Naive B cell (primary cell): Measurements from ENCODE around the gene AK1. TPM values are rescaled to one million over a fixed set of nuclear protein-coding genes. Genes with fewer than 3 reads are reported as not detected.
A peak's percentile ranks its signal among the peaks of the same experiment; 100 is the strongest.

Experiments
- ATAC-seq, 2 donors: fragments of 150-1000 bp; cut with Tn5 transposase; 2 replicates each; pipeline ENCODE4 v1.10.0; 2021; ENCODE audit warnings: low read depth in 2 of 2, mild to moderate bottlenecking in 2 of 2, moderate library complexity in 2 of 2
- DNase-seq: peaks from one replicate; pipeline ENCODE4 v3.0.0; 2022
- H3K27ac Mint-ChIP-seq, 6 donors: one replicate each; pipeline ENCODE4 v1.8.0; 2020 to 2022; ENCODE audit warnings: mild to moderate bottlenecking in 6 of 6, mixed read lengths in 6 of 6, moderate library complexity in 5 of 6, inconsistent platforms in 2 of 6
- H3K27me3 Mint-ChIP-seq, 3 donors: one replicate each; pipeline ENCODE4 v1.8.0; 2021 to 2022; ENCODE audit warnings: mixed read lengths in 3 of 3, mild to moderate bottlenecking in 1 of 3
- H3K36me3 Mint-ChIP-seq, 2 donors: one replicate each; pipeline ENCODE4 v1.8.0; 2020 to 2022; ENCODE audit warnings: mixed read lengths in 2 of 2, inconsistent platforms in 1 of 2, mild to moderate bottlenecking in 1 of 2
- H3K4me1 Mint-ChIP-seq, 3 donors: one replicate each; pipeline ENCODE4 v1.8.0; 2020 to 2022; ENCODE audit warnings: mixed read lengths in 3 of 3, inconsistent platforms in 1 of 3, mild to moderate bottlenecking in 1 of 3, moderate library complexity in 1 of 3
- H3K4me3 Mint-ChIP-seq, 8 donors: one replicate each; pipeline ENCODE4 v1.8.0; 2020 to 2022; ENCODE audit warnings: mild to moderate bottlenecking in 8 of 8, mixed read lengths in 8 of 8, moderate library complexity in 8 of 8, inconsistent platforms in 2 of 8
- H3K9me3 Mint-ChIP-seq, 7 donors: one replicate each; pipeline ENCODE4 v1.8.0; 2020 to 2022; ENCODE audit warnings: mixed read lengths in 7 of 7, mild to moderate bottlenecking in 5 of 7, inconsistent platforms in 2 of 7, moderate library complexity in 1 of 7
- polyA plus RNA-seq, 6 donors: library from polyadenylated mRNA; unstranded; fragments of 300-500 nt; fragmentation: Illumina TruSeq; gene quantifications; one replicate each; pipeline ENCODE4 v1.2.3, GENCODE V29; 2021; ENCODE audit warnings: low read depth in 6 of 6

Gene AK1
- polyA plus RNA-seq, 6 donors from 2014 or later = not detected

DNA sequence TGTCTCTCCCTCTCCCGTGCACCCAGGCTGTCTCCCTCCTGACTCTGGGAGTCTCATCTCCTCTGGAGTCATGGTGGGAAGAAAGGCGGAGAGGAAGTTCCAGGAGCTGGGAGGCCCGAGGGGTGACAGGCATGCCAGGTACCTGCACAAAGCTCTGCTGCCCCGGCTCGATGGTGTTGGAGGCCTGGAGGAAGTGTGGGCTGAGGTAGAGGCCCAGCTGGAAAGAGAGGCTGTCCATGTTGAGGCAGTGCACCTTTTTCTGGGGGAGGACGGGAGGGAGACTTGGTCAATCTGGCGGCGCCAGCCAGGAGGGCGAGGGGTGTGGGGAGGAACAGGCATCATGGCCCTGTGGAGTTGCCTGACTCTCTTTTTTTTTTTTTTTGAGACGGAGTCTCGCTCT, 58.9 kb downstream of the AK1 start:
- Mint-ChIP-seq H3K27ac (peak overlapping the region in 2 of 6 donors; percentile 13 to 59), H3K4me3 (no peak overlapping the region), H3K27me3 (no peaks in the 10 kb centered on the region), H3K4me1 (peaks cover 0 to 5% (median 4%) of the 10 kb centered on the region in 3 donors), H3K9me3 (no peaks in the 10 kb centered on the region), H3K36me3 (peaks cover 7 to 17% of the 10 kb centered on the region in 2 donors)
- DNase-seq (no peak), ATAC-seq (no peak)

DNA sequence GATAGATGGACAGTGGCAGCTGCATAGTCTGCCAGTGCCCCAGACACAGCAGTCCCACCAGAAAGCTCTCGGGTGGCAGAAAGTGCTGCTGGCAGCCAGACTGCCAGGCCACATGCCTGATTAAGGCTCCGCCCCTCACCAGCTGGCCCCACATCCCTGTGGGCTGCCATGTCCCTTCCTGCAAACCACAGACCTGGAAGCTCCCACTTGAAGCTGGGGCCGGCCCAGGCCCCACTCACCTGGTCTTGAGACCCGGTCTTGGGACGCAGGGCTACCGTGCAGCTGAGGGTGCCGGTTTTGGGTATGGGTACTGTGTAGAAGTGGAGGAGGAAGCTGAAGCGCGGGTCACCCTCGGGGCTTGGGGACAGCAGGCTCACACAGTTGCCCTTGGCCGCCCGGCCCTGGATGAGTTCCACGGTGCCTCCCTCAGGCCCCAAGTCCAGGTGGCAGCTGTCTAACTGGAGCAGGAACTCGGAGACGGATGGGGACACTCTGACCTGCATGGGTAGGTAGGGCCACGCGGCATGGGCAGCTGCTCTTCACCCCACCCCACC, 59.5 kb downstream of the AK1 start:
- H3K27ac Mint-ChIP-seq = peak overlapping the region in 3 of 6 donors; percentile 69 to 84 (median 78)

DNA sequence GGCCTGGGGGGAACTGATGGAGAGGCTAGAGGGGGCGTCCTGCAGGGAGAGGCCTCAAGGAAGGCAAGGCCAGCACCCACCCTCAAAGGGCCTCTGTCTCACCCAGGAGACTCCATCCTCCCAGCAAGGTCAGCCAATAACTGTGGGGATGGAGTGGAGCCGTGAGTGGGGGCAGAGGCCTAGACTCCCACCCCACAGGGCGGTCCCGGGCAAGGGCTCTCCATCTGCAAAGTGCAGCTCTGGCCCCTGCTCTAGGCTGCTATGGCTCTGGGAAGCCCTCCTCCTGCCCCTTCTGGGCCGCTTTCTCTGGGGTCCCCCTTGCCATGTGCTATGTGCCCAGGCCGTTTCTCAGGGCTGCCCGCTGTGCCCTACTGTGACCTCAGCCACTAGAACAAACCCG, 60.7 kb downstream of the AK1 start:
- no peaks in the 10 kb centered on the region for H3K27me3 Mint-ChIP-seq
- DNase-seq (no peak), ATAC-seq (no peak)
- H3K36me3 Mint-ChIP-seq = peaks cover 7 to 17% of the 10 kb centered on the region in 2 donors
- H3K27ac Mint-ChIP-seq = peak overlapping the region in 1 of 6 donors; percentile 69
- H3K4me3 Mint-ChIP-seq = no peak overlapping the region
- H3K9me3 Mint-ChIP-seq = no peaks in the 10 kb centered on the region
- H3K4me1 Mint-ChIP-seq = peaks cover 0 to 5% (median 4%) of the 10 kb centered on the region in 3 donors

More for the DNA sequence above, 59.5 kb downstream of the AK1 start:
- Mint-ChIP-seq H3K9me3 (no peaks in the 10 kb centered on the region), H3K4me1 (peaks cover 0 to 5% (median 4%) of the 10 kb centered on the region in 3 donors), H3K27me3 (no peaks in the 10 kb centered on the region), H3K36me3 (peaks cover 7 to 17% of the 10 kb centered on the region in 2 donors), H3K4me3 (no peak overlapping the region)
- DNase-seq (no peak), ATAC-seq (no peak)

Other genes with a start within 250 kb of the AK1 start
- under 1 TPM in 3 of 6 donors, not detected in 3; 0.13 to 0.46 (median 0.40) TPM for gene CFAP157, start 170.7 kb downstream of the AK1 start, polyA plus RNA-seq
- gene PTRH1, start 162.0 kb downstream of the AK1 start, polyA plus RNA-seq = 10 to 100 TPM in 3 of 6 donors, 1 to 10 TPM in 3; 7.0 to 25.2 (median 10.5) TPM
- gene TTC16, start 161.6 kb downstream of the AK1 start, polyA plus RNA-seq = under 1 TPM in 1 of 6 donors, not detected in 5; 0.66 TPM
- 10 to 100 TPM; 24.9 to 40.0 (median 27.3) TPM for gene TOR2A, start 142.4 kb downstream of the AK1 start, polyA plus RNA-seq
- 10 to 100 TPM; 29.8 to 87.0 (median 34.7) TPM for gene SH2D3C, start 99.0 kb downstream of the AK1 start, polyA plus RNA-seq
- gene CDK9, start 91.6 kb downstream of the AK1 start, polyA plus RNA-seq = 10 to 100 TPM; 37.3 to 88.8 (median 43.2) TPM
- 10 to 100 TPM; 52.2 to 78.0 (median 59.1) TPM for gene FPGS, start 74.8 kb downstream of the AK1 start, polyA plus RNA-seq
- gene ENG, start 23.0 kb downstream of the AK1 start, polyA plus RNA-seq = 1 to 10 TPM in 5 of 6 donors, not detected in 1; 3.5 to 8.2 (median 5.8) TPM
- 10 to 100 TPM; 17.2 to 27.8 (median 19.8) TPM for gene ST6GALNAC6, start 21.9 kb upstream of the AK1 start, polyA plus RNA-seq
- gene ST6GALNAC4, start 39.4 kb upstream of the AK1 start, polyA plus RNA-seq = 10 to 100 TPM; 19.7 to 36.6 (median 25.0) TPM
- 1 to 10 TPM in 1 of 6 donors, under 1 TPM in 1, not detected in 4; 0.73 to 1.0 TPM for gene PIP5KL1, start 53.1 kb upstream of the AK1 start, polyA plus RNA-seq
- gene DPM2, start 60.2 kb upstream of the AK1 start, polyA plus RNA-seq = 10 to 100 TPM; 46.3 to 78.7 (median 54.2) TPM
- 10 to 100 TPM; 12.3 to 36.9 (median 21.6) TPM for gene EEIG1, start 103.3 kb upstream of the AK1 start, polyA plus RNA-seq
- gene NAIF1, start 189.6 kb upstream of the AK1 start, polyA plus RNA-seq = 10 to 100 TPM in 4 of 6 donors, 1 to 10 TPM in 2; 7.2 to 21.6 (median 12.3) TPM
- 10 to 100 TPM in 1 of 6 donors, 1 to 10 TPM in 5; 1.6 to 15.8 (median 9.0) TPM for gene SLC25A25, start 190.6 kb upstream of the AK1 start, polyA plus RNA-seq